B cell (primary cell): ENCODE data around the gene AAR2. TPM values are rescaled to one million over a fixed set of nuclear protein-coding genes. Genes with fewer than 3 reads are reported as not detected.

ENCODE experiments used
- ATAC-seq: fragments of 200-7000 bp; cut with Tn5 transposase; one replicate; pipeline ENCODE4 v1.10.0; 2021; ENCODE audit warnings: low read depth, mild to moderate bottlenecking, moderate number of reproducible peaks, moderate library complexity
- CTCF ChIA-PET: fragments of 350-600 bp; sonication (Branson Sonifier 250); formaldehyde crosslinking; loops from one replicate; lab custom pipeline; 2021; ENCODE audit warnings: antibody characterized with exemption, inconsistent platforms; lab: Charles Lee
- POLR2A ChIA-PET: fragments of 350-600 bp; sonication (Branson Sonifier 250); formaldehyde crosslinking; loops from one replicate; lab custom pipeline; 2021; ENCODE audit warnings: antibody characterized with exemption; lab: Charles Lee
- DNase-seq: peaks from one replicate; pipeline ENCODE4 v3.0.0; 2013
- H2AFZ ChIP-seq: 2 replicates; pipeline ENCODE4 v1.6.1; 2012; ENCODE audit warnings: mild to moderate bottlenecking, low read depth, low read length; ENCODE audit not compliant: insufficient read depth, poor library complexity, severe bottlenecking
- H3K27ac ChIP-seq, 2 donors: 1 replicate in 1 of 2; 2 replicates in 1 of 2; pipeline ENCODE4 v1.5.1; 2012 to 2013; ENCODE audit warnings: low read length in 2 of 2, mild to moderate bottlenecking in 2 of 2, moderate library complexity in 1 of 2
- H3K27me3 ChIP-seq, 4 experiments: fragments of 200-600 bp in 1 of 4; sonication (generic) in 1 of 4; replicated peaks in 1 of 4; 1 replicate in 2 of 4; 2 replicates in 2 of 4; pipeline versions ENCODE4 v1.6.1 to v1.7.0; 2013 to 2016; ENCODE audit warnings: low read length in 3 of 4, mild to moderate bottlenecking in 2 of 4, mixed read lengths in 1 of 4, moderate library complexity in 1 of 4; ENCODE audit not compliant: insufficient read depth in 4 of 4, control insufficient read depth in 3 of 4; ENCODE audit errors: control extremely low read depth in 1 of 4
- H3K36me3 ChIP-seq, 2 experiments: replicated peaks in 1 of 2; 1 replicate in 1 of 2; 2 replicates in 1 of 2; pipeline versions ENCODE4 v1.6.1 to v1.7.1; 2013; ENCODE audit warnings: low read length in 1 of 2; ENCODE audit not compliant: insufficient read depth in 2 of 2, control insufficient read depth in 1 of 2; ENCODE audit errors: control extremely low read depth in 1 of 2, extremely low read depth in 1 of 2
- H3K4me1 ChIP-seq, 2 donors: fragments of 200-600 bp in 1 of 2; sonication (generic) in 1 of 2; 1 replicate in 1 of 2; 2 replicates in 1 of 2; pipeline versions ENCODE4 v1.5.1 to v1.6.1; 2013 to 2017; ENCODE audit warnings: low read length in 2 of 2; ENCODE audit not compliant: control insufficient read depth in 2 of 2, insufficient read depth in 2 of 2
- H3K4me2 ChIP-seq: replicated peaks from 2 replicates; pipeline ENCODE3; 2012; ENCODE audit warnings: mild to moderate bottlenecking, low read depth, low read length; ENCODE audit not compliant: poor library complexity, severe bottlenecking
- H3K4me3 ChIP-seq, 5 experiments: fragments of 200-600 bp in 1 of 5; sonication (generic) in 1 of 5; 1 replicate in 3 of 5; 2 replicates in 2 of 5; pipeline versions ENCODE4 v1.5.1 to v1.7.0; 2011 to 2016; ENCODE audit warnings: low read length in 4 of 5, mild to moderate bottlenecking in 4 of 5, low read depth in 2 of 5, control low read depth in 1 of 5, moderate library complexity in 1 of 5; ENCODE audit not compliant: insufficient read depth in 1 of 5; ENCODE audit errors: control extremely low read depth in 1 of 5, extremely low read depth in 1 of 5
- H3K79me2 ChIP-seq: fragments of 200-600 bp; sonication (generic); one replicate; pipeline ENCODE4 v1.6.0; 2016; ENCODE audit warnings: low read length; ENCODE audit not compliant: control insufficient read depth, insufficient read depth
- H3K9ac ChIP-seq: fragments of 200-600 bp; sonication (generic); 2 replicates; pipeline ENCODE4 v1.6.1; 2017; ENCODE audit warnings: mild to moderate bottlenecking, low read length, moderate library complexity
- H3K9me3 ChIP-seq, 3 donors: one replicate each; pipeline versions ENCODE4 v1.6.1 to v1.7.1; 2013; ENCODE audit warnings: low read length in 2 of 3; ENCODE audit not compliant: control insufficient read depth in 2 of 3, insufficient read depth in 1 of 3; ENCODE audit errors: control extremely low read depth in 1 of 3
- H4K20me1 ChIP-seq: 2 replicates; pipeline ENCODE4 v1.6.0; 2012; ENCODE audit warnings: mild to moderate bottlenecking, low read length; ENCODE audit not compliant: insufficient read depth, control insufficient read depth, poor library complexity, severe bottlenecking
- H3K27ac Mint-ChIP-seq: one replicate; pipeline ENCODE4 v1.8.0; 2021; ENCODE audit warnings: mixed read lengths
- H3K27me3 Mint-ChIP-seq: one replicate; pipeline ENCODE4 v1.8.0; 2021; ENCODE audit warnings: mixed read lengths
- H3K4me1 Mint-ChIP-seq: one replicate; pipeline ENCODE4 v1.8.0; 2021; ENCODE audit warnings: mixed read lengths
- H3K4me3 Mint-ChIP-seq: one replicate; pipeline ENCODE4 v1.8.0; 2021; ENCODE audit warnings: mixed read lengths
- H3K9me3 Mint-ChIP-seq: one replicate; pipeline ENCODE4 v1.8.0; 2022; ENCODE audit warnings: mixed read lengths; ENCODE audit not compliant: insufficient read depth
- CTCF ChIP-seq: fragments of 200-600 bp; IDR thresholded peaks from one replicate; pipeline ENCODE4 v1.8.0; 2022; ENCODE audit warnings: antibody characterized with exemption, mild to moderate bottlenecking
- EZH2 ChIP-seq: IDR thresholded peaks from 2 replicates; pipeline ENCODE4 v1.6.1; 2012; ENCODE audit warnings: borderline replicate concordance, low read depth, mild to moderate bottlenecking, moderate library complexity, low read length; ENCODE audit not compliant: insufficient read depth, poor library complexity, severe bottlenecking
- WGBS: methylation state at CpG from one replicate; pipeline ENCODE4 v1.1.5; 2013; ENCODE audit warnings: missing lambda C conversion rate; ENCODE audit not compliant: insufficient coverage; 5-methylcytosine and 5-hydroxymethylcytosine counted together
- intact Hi-C: fragments of 100-400 bp; cut with micrococcal nuclease; formaldehyde crosslinking; loops from one replicate; pipeline ENCODE4 v1.10.0; 2022
- polyA plus RNA-seq: library from polyadenylated mRNA; depleted of rRNA; stranded (reverse); fragments of >200 nt; gene quantifications from 2 replicates; pipeline ENCODE4 v1.2.3, GENCODE V29; 2012
- total RNA-seq, 2 donors: library from RNA; stranded (reverse); fragments of 120-200 nt in 1 of 2; gene quantifications; 1 replicate in 1 of 2; 2 replicates in 1 of 2; pipeline versions ENCODE4 v1.2.3 to v1.2.4, GENCODE V29; 2013 to 2022

Gene AAR2
- total and polyA plus RNA-seq, 2 donors (not counting 1 experiment from before 2014, with no cell fraction given) = 10.3 to 21.3 TPM

- ChIA-PET POLR2A (no interaction called here), CTCF (interaction anchor here (0.7 to 1.4 kb wide), 2 partner anchors 18 to 29 kb away, joined by 3 read pairs; no protein-coding TSS in a partner anchor)
- intact Hi-C loops = loop anchor here (10.0 kb wide), 1 partner anchor 177 kb away; no protein-coding TSS in a partner anchor
These were observed 4.9 kb upstream of the AAR2 start for GRCh38 chr20:36231331-36231730.

More at GRCh38 chr20:36231331-36231730, 4.9 kb upstream of the AAR2 start:
- no peak overlapping the region for H3K27ac Mint-ChIP-seq
- no peaks in the 10 kb centered on the region for H3K36me3 ChIP-seq
- ATAC-seq (no peak), DNase-seq (no peak)
- peaks cover 0 to 8% (median 5%) of the 10 kb centered on the region in 4 experiments for H3K27me3 ChIP-seq
- H2AFZ ChIP-seq = no peak overlapping the region
- H3K27me3 Mint-ChIP-seq = peaks cover 25% of the 10 kb centered on the region
- no peak overlapping the region for H3K27ac ChIP-seq
- H3K4me1 Mint-ChIP-seq = peaks cover 6% of the 10 kb centered on the region
- TF ChIP-seq CTCF (no peak), EZH2 (no peak)
- peaks cover 7% of the 10 kb centered on the region for H3K79me2 ChIP-seq
- H3K4me1 ChIP-seq = peaks cover 3 to 7% of the 10 kb centered on the region in 2 donors
- H3K9me3 Mint-ChIP-seq = no peaks in the 10 kb centered on the region
- no peaks in the 10 kb centered on the region for H3K9me3 ChIP-seq
- no peak overlapping the region for H3K4me3 Mint-ChIP-seq
- no peak overlapping the region for H3K4me2 ChIP-seq
- H3K9ac ChIP-seq = no peak overlapping the region
- WGBS = 94% methylated on average over 7 of the region's 7 CpGs
- H3K4me3 ChIP-seq = no peak overlapping the region
- no peaks in the 10 kb centered on the region for H4K20me1 ChIP-seq
